ENCODE results near the gene DAPL1. TPM values are rescaled to one million over a fixed set of nuclear protein-coding genes. Genes with fewer than 3 reads are reported as not detected.

DAPL1 gene
- total RNA-seq, 1 donor from 2014 or later, result not detected

DNA sequence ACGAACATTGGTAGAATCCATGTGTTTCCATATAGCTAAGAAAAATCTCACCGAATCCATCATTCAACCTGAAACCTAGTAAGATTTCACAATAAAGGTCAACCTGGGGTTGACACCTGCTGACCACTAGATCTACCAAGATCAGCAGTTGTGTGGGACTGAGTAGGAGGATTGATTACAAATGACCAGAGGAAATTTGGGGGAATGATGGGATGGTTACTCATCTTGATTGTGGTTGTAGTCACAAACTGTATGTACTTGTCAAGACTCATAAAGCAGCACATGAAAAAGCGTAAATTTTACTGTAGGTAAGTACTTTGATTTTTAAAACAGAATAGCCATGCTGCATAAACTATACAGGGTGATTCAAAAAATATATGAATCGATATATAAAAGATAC, 14.7 kb downstream of the DAPL1 start:
- Mint-ChIP-seq H3K9me3 (no peaks in the 10 kb centered on the region), H3K4me1 (peaks cover 7% of the 10 kb centered on the region), H3K36me3 (ENCODE audit: low read depth) (no peaks in the 10 kb centered on the region), H3K4me3 (no peak overlapping the region), H3K27ac (ENCODE audit: unreplicated experiment) (no peak overlapping the region), H3K27me3 (ENCODE audit: low read depth) (peaks cover 10% of the 10 kb centered on the region)
- DNase-seq (ENCODE audit: low read depth, low spot score), result no peak
- TF ChIP-seq, protein P1, sequence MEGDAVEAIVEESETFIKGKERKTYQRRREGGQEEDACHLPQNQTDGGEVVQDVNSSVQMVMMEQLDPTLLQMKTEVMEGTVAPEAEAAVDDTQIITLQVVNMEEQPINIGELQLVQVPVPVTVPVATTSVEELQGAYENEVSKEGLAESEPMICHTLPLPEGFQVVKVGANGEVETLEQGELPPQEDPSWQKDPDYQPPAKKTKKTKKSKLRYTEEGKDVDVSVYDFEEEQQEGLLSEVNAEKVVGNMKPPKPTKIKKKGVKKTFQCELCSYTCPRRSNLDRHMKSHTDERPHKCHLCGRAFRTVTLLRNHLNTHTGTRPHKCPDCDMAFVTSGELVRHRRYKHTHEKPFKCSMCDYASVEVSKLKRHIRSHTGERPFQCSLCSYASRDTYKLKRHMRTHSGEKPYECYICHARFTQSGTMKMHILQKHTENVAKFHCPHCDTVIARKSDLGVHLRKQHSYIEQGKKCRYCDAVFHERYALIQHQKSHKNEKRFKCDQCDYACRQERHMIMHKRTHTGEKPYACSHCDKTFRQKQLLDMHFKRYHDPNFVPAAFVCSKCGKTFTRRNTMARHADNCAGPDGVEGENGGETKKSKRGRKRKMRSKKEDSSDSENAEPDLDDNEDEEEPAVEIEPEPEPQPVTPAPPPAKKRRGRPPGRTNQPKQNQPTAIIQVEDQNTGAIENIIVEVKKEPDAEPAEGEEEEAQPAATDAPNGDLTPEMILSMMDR (conservative IDR thresholded peaks at IDR 0.05), result no peak

DNA sequence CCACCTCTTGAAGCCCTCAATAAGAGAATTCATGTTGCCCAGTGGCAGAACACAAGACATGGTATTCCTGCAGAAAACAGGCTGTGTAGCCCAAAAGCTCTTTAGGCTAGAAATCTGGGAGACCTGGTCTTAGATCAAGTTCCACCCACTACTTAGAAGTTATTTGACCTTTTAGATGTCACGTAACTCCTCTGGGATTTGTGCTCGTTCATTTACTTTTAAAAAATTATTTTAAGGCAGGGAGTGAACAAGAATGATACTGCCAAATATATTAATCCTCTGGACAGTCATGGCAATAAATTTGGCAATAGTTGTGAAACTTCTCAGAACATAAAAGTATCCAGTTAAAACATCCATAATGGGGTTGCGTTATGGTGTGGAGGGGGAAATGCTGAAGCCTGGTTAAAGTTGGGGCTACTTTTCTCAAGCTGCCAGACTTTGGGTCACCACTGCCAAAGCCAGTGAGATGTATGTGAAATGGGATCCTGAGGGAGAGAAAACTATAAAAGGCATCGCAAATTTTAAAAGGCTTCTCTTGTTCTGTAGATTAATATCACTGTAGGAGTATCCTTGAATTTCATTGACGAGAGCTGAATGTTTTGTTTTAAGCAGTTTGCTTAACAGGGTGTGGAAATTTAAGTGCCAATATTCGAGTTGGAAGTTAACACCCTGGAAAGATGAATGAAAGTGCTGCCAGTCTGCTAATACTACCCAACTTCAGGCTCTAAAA, 15.8 kb downstream of the DAPL1 start:
- Mint-ChIP-seq H3K9me3 (no peaks in the 10 kb centered on the region), H3K4me1 (peaks cover 4% of the 10 kb centered on the region), H3K36me3 (ENCODE audit: low read depth) (no peaks in the 10 kb centered on the region), H3K27ac (ENCODE audit: unreplicated experiment) (no peak overlapping the region), H3K27me3 (ENCODE audit: low read depth) (peaks cover 10% of the 10 kb centered on the region), H3K4me3 (no peak overlapping the region)
- DNase-seq (ENCODE audit: low read depth, low spot score), result no peak
- TF ChIP-seq, protein P1 (conservative IDR thresholded peaks at IDR 0.05), result no peak

DNA sequence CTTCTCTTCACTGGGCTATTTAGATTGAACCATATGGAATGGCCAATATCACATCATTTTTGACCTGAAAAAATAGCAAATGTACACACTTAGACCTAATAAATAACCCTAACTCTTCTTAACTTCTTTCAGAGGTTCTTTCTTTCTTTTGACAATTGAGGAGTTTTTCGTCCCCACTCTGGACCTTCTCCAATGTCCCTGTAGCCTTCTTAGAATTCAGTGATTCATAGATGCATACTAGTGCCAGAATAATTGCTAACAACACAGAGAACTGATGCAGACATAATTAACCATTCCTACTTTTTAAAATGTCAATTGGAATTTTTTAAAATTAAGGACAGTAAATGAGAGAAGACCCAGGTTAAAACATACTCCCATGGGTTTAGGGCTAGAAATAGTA, 20.0 kb downstream of the DAPL1 start:
- H3K4me1 Mint-ChIP-seq, result no peaks in the 10 kb centered on the region
- TF ChIP-seq, protein P1 (conservative IDR thresholded peaks at IDR 0.05), result no peak
- H3K27ac Mint-ChIP-seq (ENCODE audit: unreplicated experiment), result no peak overlapping the region
- no peaks in the 10 kb centered on the region for H3K36me3 Mint-ChIP-seq (ENCODE audit: low read depth)
- peaks cover 10% of the 10 kb centered on the region for H3K27me3 Mint-ChIP-seq (ENCODE audit: low read depth)
- DNase-seq (ENCODE audit: low read depth, low spot score), result no peak
- no peak overlapping the region for H3K4me3 Mint-ChIP-seq
- H3K9me3 Mint-ChIP-seq, result no peaks in the 10 kb centered on the region

DNA sequence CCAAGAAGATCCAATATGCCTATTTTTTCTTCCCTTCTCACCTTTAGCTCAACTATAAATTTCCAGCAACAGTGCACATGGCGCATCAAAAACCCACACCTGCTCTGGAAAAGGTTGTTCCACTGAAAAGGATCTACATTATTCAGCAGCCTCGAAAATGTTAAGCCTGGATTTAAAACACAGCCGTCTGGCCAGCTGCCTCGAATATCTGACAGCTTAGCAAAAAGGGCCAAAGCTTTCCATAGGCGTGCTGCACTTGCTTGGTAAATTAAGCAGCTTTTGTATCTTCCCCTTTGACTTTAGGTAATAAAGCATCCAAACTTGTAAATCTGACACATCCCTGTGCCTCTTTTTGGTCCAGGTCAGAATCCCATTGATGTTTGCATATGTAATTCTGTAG, 20.5 kb downstream of the DAPL1 start:
- no peak for DNase-seq (ENCODE audit: low read depth, low spot score)
- no peaks in the 10 kb centered on the region for H3K9me3 Mint-ChIP-seq
- H3K36me3 Mint-ChIP-seq (ENCODE audit: low read depth), result no peaks in the 10 kb centered on the region
- no peak overlapping the region for H3K4me3 Mint-ChIP-seq
- no peak overlapping the region for H3K27ac Mint-ChIP-seq (ENCODE audit: unreplicated experiment)
- H3K4me1 Mint-ChIP-seq, result no peaks in the 10 kb centered on the region
- H3K27me3 Mint-ChIP-seq (ENCODE audit: low read depth), result peaks cover 7% of the 10 kb centered on the region
- TF ChIP-seq, protein P1 (conservative IDR thresholded peaks at IDR 0.05), result no peak

DNA sequence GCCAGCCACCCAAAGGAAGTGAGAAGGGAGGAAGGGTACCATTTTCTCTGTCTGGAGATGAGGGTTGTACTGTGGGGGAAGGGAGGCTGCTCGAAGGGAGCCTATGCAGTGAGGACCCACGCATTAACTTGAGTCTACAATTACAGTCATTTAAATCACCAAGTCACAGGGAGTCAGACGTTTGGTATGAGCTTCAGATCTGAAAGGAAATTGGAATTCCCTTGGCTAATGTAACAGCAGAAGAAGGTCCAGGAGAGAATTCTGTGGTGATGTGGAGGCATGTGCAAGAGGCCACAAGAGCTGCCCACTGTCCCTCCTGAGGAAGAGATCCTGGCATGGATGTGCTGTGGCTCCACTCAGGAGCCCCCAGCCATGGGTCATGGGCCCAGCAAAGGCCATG, 22.5 kb downstream of the DAPL1 start:
- Mint-ChIP-seq H3K36me3 (ENCODE audit: low read depth) (no peaks in the 10 kb centered on the region), H3K27ac (ENCODE audit: unreplicated experiment) (no peak overlapping the region), H3K27me3 (ENCODE audit: low read depth) (no peaks in the 10 kb centered on the region), H3K4me1 (peaks cover 14% of the 10 kb centered on the region), H3K9me3 (no peaks in the 10 kb centered on the region), H3K4me3 (no peak overlapping the region)
- TF ChIP-seq, protein P1 (conservative IDR thresholded peaks at IDR 0.05), result no peak
- no peak for DNase-seq (ENCODE audit: low read depth, low spot score)
